ENCODE data around the gene SLC22A5.
A peak's percentile ranks its signal among the peaks of the same experiment; 100 is the strongest.
"Not testable (repeated sequence)": the region's sequence is repeated elsewhere in the genome, so short reads cannot be mapped to it uniquely, and the experiment has no call there.

SLC22A5 gene

DNA sequence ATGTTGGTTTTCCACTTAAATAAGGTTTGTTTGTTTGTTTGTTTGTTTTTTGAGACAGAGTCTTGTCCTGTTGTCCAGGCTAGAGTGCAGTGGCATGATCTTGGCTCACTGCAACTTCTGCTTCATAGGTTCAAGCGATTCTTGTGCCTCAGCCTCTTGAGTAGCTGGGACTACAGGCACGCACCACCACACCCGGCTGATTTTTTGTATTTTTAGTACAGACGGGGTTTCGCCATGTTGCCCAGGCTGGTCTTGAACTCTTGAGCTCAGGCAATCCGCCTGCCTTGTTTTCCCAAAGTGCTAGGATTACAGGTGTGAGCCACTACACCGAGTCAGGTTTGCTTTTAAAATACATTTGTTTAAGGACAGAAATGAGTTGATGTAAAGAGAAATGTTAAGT lies 46.0 kb downstream of the SLC22A5 start:
- not testable (repeated sequence) for DNase-seq

DNA sequence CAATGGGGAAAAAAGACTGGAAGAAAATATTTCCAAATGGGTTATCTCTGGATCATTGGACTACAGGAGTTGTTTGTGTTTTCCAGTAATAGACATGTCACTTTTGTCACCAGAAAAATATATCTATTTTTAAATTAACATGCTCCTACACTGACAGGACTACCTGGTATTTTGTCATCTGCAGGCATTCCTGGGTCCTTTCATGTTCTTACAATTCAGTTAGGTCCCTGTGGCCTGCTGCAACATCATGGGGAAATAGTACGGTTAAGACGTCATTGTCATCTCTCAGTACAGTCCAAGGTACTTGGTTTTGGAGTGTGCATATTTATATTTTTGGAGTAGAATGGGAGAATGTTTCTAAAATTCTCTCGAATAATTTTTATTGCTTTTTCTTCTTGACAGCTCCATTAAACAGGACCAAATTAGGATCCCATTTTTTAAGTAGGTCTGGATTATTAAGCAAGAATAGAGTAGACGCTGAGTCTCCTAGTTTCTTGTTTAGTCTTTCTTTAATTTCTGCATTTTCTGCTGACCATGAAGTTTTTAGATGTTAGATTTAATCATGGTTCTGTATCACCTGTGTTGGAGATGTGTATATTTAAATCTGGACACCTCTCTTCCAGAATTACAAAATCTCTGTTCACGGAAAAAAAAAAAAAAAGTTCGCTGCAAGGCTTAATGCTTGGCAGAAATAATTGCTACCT lies 46.9 kb downstream of the SLC22A5 start:
- DNase-seq: no peak

DNA sequence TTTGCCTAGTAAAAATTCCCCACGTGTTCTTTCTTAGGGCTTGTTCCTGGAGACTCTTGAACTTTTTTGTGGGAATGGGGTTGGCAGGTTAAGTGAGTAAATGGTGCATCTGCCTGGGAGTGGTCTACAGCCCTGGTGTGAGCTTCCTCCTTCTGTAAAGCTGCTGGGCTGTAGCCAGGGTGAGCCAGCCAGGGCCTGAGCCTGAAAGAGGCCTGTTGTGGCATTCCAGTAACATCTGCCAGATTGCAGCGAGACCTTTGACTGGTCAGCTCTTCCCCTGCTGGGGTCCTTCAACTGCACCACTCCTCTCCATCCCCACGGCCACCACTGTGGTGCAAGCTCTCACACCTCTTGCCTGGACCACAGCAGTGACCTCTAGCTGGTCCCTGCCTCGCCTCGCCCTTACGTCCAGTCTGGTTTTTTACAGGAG lies 47.5 kb downstream of the SLC22A5 start:
- no peak for DNase-seq

DNA sequence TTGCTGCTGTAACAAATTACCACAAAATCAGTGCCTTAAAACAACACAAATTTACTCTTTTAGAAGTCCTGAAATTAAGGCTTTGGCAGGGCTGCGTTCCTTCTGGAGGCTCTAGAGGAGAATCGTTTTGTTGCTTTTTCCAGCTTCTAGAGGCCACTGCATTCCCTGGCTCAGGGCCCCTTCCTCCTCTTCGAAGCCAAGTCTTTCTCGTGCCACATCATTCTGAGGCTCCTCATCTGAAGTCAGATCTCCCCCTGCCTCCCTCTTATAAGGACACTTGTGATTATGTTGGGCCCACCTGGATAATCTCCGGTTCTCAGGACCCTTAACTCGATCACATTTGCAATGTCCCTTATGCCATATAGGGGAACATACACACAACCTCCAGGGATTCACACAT lies 48.0 kb downstream of the SLC22A5 start:
- DNase-seq: no peak

DNA sequence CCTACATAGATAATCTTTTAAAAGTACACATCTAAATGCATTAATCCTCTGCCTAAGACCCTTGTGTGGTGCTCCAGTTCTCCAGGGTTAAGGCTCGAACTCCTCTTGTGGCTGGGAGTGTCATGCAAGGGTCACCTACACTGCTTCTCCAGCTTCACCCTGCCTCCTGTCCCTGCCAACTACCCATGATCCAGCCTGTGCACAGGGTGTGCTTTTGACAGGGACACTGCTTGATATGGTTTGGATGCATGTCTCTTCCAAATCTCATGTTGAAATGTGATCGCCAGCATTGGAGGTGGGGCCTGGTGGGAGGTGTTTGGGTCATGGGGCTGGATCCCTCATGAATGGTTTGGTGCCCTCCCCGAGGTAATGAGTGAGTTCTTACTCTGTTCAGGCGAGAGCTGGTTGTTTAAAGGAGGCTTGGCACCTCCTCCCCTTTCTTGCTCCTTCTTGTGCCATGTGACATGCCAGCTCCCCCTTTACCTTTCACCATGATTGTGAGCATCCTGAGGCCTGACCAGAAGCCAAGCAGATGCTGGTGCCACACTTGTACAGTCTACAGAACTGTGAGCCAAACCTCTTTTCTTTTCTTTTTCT lies 48.5 kb downstream of the SLC22A5 start:
- no peak for DNase-seq

DNA sequence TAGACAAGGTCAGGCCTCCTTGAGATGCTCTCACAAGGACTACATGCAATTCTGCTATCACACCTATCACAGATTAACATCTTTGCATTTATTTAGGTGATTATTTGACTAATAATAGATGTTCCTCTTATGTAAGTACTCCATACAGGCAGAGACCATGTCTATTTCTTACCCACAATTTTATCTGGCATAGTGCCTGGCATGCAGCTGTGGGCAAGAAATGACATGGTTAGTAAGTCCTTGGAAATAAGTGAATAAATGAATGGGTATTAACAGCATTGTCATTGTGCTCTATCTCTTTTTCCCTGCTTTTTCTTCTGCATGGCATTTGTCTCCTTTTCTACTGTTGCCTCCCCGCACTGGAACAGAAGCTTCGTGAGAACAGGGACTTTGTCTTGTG lies 49.4 kb downstream of the SLC22A5 start:
- no peak for DNase-seq

DNA sequence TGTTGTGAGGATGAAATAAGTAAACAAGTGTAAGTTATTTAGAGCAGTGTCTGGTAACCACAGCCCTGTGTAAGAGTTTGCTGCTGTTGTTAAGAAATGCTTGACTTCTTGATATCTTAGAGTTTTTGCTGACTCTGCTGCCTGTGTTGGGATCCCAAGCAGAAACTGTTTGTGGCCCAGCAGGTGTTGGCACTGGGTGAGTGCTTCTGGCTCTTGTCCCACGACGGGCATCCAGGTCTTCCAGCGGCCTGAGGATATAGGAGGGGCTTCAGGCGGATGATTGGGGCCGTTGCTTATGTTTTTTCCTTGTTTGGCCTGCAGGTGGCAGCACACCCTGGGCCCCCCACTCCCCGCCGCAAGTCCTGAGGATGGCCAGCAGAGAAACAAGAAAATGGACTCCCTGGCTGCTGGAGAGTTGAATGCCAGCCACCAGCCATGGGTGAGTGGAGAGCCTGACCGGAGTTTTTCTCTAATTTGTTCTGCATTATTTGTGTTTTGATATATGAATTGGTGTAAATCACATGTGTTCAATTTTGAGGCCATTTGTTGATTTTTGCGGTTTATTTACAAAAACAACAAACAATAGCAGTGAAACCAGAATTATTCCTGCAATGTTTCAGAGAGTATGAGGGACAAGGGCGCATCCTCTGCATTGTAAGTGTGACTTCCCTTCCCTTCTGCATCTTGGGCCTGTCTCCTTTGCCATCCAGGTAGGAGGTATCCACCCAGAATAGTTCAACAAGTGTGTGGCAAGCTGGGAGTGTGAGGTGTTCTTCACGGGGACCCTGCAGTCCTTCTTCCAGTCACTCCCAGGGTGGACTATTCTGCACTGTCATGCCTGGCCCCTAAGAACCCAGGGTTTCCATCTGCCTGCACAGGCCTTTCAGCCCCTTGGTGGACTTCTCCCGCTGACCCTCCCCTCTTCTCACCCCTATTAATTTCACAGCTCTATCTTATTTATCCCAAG lies 50.3 kb downstream of the SLC22A5 start:
- peak; percentile 69 for DNase-seq

DNA sequence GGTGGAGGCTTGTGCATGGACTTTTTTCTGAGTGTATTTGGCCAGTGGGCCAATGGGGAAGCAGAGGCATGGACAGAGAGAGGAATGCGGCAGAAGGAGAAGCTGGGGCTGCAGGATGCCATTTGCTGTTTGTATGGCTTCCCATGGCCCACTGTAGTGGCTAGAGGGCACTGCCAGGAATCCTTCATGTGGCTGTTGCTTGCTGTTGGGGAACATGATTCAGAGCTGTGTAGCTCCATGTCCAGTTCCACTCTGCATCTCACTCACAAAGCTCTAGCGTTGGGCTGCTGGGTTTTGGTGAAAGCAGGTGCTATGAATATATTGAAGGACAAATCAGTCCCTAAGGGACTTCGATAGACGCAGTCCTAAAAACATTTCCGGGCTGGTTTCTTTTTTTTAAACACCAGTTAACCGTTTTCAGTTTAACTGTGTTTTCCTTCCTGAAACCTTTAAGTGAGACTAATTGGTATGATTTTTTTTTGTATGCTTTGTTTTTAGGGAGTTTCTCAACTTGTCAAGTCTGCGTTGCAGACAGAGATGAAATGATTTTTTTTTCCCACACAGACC lies 51.3 kb downstream of the SLC22A5 start:
- DNase-seq: peak; percentile 23

DNA sequence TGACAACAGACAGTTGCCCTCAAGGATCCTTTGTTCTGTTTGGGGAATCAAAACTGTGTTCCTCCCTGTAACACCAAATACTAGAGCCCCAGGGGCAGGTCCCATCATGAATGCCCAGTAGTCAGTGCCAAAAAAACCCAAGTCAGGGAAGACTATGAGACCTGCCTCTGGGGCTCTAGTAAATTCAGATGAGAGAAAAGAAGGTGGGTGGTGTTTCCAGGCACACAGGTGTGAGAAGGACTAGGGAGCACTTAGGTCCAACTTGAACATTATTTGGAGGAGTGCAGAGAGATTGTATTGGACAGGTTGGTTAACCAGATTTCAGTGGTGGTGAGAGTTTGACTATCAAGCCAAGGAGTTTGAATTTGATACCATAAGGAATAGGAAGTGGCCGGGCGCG lies 52.0 kb downstream of the SLC22A5 start:
- DNase-seq: no peak

DNA sequence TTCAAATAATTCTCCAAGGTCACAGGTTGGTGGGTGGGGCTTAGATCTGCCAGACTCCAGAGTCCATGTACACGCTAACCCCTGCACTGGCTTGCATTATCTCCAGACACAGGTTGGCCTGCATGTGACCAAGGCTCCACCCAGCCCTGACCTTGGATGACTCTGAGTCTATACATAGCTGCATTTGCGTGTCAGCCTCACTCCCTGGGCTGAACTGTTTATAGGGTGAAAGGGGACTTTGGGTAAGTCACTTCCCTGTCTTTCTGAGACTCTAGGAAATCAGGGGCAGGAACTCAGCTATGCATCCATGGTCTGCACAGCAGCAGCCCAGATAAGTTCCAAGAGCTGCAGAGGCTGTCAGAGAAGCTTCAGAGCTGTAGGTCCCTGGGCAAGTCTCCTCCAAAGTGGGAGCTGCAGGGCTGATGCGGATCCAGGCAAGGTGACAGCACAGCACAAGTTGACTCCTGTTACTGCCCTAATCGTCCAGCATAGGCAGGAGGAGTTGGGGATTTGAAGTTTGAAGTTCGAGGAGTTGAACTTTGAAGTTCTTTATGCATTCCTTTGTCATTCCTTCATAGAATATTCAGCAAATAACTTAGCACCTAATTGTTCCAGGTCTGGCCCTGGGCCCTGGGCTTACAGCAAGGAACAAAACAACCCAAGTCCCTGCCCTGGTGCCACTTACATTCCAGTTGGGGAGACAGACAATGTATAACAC lies 53.4 kb downstream of the SLC22A5 start:
- DNase-seq: no peak

DNA sequence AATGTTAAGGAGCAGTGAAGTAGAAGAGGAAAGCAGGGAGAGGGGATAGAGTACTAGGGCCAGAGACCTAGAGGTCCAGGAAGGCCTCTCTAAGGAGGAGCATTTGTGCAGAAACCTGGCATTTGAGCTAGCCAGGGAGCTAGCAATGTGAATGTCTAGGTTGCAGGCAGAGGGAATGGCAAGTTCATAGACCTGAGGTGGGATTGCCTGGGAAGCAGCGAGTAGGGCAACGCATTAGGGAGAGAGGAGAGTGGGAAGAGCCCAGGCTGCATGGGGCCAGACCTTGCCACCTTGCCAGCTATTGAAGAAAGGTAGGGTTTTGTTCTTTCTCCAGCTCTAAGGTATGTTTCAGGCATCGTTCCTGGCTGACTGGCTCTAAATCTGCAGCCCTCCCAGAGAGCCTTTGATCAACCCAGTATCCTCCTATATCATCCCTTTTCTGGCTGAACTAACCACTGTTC lies 54.0 kb downstream of the SLC22A5 start:
- no peak for DNase-seq

DNA sequence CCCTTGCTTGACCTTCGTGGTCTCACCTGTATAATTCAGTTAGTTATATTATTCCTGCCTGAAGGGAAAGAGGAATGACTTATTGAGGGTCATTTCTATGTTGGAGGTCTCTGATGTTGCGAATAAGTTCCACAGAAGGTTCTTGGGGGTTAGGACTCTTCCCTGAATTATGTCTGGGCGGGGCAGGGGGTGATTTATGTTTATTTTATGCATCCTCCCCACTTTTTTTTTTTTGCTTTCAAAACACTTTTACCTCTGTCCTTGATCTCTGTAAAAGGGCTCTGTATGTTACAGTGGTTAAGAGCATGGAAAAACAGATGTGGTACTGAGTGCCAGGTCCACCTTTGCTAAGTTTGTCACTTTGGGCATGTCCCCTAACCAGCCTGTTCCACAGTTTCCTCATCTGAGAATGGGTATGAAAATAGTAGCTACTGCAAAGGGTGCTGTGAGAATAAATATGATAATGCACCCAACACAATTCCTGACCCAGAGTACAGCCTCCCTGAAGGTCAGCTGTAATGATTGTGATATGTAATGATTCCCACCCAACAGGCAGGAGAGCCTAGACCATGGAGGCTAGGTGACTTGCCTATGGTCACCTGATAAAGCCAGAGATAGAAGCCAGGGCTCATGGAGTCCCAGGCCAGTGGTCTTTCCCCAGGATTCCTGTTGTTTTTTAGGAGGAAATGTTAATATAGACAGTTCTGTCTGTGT lies 54.8 kb downstream of the SLC22A5 start:
- DNase-seq: no peak

DNA sequence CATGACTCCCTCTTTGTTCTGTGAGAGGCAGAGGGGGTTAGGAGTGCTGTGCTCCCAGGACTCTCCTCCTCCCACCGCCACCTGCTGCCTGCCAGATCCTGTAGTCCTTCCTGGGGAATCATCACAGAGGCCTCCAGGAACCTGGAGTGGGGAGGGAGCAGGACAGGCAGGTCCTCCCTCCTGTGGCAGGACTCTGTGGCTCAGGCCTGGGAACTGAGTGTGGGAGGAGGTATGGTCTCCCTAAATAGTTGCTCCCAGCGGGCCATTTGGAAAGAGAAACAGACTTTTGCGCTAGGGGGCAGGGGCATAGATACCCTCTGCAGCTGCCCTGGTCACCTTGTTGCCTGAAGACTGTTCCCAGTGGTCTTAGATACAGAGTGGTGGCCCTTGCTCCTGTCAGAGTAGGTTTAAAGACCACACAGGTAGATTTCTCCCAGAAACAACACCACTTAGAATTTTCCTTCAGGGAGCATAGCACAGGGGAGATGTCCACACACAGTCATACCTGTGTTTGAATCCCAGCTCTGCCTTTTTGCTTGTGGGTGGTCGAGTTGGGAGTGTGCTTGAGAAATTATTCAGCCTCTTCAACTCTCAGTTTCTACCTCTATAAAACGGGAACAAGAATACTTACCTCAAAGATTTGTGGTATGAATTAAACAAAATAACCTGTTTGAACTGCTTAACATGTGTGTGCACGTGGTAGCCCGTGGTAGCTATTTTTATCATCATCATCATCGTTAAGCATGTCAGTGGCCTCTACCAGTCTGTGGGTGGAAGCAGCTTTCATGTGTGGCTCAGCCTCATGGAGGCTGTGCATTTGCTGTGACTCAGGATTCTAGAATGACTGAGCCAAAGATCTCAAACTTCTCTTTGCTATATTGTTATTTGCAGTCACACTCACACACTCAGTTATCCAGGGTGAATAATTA lies 55.8 kb downstream of the SLC22A5 start:
- peak; percentile 82 for DNase-seq

DNA sequence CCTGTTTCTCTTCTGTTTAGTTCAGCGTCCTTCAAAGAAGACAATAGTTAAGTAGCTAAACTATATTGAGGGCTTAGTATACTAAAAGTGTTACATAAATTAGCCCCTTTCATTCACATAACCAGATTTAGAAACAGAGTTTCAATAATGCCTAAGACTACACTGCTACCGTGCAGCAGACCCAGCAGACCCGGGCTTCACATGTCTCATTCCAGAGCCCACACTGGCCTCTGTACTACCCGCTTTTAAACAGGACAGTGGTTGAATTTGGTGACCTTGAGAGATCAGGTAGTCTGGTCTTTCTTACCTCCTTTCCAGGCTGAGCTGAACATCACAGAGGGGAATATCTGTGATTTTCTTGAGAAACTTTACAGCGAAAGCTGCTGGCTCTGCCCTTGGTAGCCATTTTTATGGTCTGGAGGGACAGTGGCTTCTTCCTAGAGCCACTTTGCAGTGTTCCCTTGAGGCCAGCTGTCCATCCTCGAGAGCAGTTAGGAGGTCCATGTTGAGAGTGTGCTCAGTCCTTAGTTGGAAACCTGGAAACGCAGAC lies 56.5 kb downstream of the SLC22A5 start:
- no peak for DNase-seq

DNA sequence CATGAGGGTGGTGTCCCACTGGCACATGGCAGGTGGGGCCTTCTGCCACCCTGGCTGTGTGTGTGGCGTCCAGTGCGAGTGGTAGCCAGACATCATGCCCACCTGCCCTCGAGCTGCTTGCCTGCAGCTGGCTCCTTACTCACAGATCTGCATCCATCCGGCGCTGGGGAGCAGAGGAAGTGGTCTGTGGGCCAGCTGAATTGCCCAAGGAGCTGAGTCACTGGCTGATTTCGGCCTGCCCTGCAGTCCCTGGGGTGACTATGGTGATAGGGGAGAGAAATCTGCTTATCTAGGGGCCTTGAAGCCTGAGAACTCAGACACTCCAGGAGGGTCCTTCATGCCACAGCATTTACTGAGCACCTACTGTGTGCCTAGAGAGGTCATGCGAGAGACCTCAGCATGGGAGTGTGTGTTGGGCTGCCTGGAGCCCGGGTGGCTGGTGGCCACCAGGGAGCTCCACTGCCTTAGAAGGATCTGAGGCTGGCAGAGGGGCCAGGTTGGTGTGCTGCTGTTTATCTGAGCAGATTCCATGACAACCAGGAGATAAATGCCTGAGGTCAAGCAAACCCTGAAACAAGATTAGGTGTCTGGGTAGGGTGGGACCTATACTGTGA lies 57.1 kb downstream of the SLC22A5 start:
- DNase-seq: peak; percentile 83

DNA sequence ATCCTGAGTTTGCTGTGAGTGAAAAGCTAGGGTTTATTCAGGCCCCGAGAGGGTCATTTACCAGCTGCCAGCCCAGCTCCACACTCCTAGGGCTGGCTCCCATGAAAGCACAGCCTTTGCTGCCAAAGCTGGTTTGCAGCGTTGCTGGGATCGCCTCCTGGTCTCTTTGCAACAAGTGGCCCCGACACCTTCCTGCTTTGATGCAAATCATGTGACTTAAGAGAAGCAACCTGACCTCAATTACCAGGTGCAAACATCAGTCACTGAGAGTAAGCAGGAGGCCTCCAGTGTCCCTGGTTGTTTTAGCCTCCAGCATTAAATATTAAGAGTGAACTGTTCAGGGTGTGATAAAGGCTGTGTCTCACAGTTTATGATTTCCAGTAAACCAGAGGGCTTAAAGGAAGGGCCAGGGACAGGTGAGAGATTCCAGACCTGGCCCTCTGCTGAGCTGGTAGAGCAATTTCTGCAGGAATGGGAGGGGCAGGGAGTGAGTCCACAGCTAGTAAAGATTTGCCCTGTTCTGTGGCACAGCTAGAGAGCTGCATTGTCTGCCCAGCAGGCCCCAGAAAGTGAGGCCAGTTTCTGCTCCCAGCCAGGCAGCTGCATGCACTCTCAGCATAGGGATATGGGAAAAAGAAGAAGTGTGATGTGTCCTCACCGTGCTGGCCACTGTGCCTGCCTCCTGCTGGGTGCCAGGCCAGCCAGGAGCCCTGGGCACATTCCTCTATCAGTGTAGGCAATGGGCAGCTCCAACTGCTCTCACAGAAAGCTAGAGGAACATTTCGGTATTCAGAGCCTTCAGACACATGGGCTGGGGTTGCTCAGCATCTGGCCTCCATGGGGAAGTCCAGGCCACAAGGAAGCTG lies 58.0 kb downstream of the SLC22A5 start:
- DNase-seq: peak; percentile 59

DNA sequence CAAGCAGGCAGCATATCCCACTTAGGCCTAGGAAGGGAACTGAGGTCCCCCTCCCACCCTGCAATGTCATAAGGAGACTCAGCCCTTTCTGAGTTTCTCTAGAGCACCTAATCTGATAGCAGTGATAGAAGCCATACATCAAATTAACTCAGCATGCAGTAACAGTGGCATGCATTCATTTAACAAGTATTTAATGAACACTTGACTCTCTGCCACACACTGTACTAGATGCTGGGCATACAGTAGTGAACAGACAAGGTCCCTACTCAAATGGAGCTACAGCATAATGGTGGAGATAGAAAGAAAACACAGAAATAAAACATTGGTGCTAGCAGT lies 58.6 kb downstream of the SLC22A5 start:
- no peak for DNase-seq

DNA sequence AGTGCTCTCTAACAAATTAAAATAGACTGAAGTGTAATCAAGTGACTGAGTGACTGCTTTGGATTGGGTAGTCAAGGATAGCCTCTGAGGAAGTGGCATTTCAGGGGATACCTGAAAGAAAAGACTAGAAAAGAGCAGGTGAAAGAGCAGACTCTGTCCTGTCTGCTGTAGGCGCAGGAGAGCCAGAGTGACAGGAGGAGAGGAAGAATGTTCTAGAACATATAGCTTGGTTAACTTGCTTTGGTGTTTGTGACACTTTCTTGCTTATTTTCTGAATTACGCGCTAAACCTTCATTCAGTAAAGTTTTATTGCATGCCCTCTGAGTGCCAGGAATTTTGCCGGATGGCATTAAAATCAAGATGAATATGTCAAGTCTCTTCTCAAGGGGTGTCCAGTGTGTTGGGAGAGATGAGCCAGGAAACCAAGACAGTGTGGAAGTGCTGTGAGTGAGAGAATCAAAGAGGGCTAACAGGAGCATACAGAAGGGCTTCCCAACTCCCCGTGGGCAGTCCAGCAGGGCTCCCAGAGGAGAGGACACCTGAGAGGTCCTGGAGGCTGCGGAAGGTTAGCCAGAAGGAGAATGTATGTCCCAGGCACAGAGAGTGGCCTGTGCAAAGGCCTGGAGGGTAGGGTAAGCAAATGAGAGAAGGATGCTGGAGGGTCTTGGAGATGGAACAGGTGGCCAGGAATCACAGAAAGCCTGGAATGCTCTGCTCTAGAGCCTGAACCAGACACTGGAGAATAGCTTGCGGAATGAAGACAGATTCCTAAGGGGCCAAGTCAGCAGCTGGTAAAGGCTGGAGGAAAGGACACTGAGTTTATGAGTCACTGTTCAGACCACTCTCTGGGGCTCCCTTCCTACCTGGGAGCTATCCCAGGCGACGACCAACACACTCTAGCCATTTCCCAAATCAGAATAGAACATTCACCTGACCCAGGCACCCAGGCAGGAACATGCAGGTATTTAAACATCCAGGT lies 59.3 kb downstream of the SLC22A5 start:
- DNase-seq: no peak
